Heart left ventricle (tissue), 16 donors: ENCODE measurements around the gene SEC14L1. TPM values are rescaled to one million over a fixed set of nuclear protein-coding genes. Genes with fewer than 3 reads are reported as not detected.
A peak's percentile ranks its signal among the peaks of the same experiment; 100 is the strongest.

Source experiments
- ATAC-seq, 4 donors: fragments of 200-7000 bp; cut with Tn5 transposase; one replicate each; pipeline ENCODE4 v1.9.1; 2020 to 2022; ENCODE audit warnings: moderate library complexity in 4 of 4, mild to moderate bottlenecking in 3 of 4, moderate number of reproducible peaks in 1 of 4
- DNase-seq, 5 donors: peaks; one replicate each; pipeline ENCODE4 v3.0.0-alpha.2; 2020
- H3K27ac ChIP-seq, 12 donors: fragments of 200-600 bp; sonication (generic) in 4 of 12; one replicate each; pipeline versions ENCODE4 v1.5.0 to v1.8.0; 2016 to 2022; ENCODE audit warnings: mild to moderate bottlenecking in 2 of 12
- H3K27me3 ChIP-seq, 9 donors: fragments of 200-600 bp; sonication (generic) in 2 of 9; one replicate each; pipeline versions ENCODE4 v1.5.1 to v1.8.0; 2016 to 2022; ENCODE audit warnings: mild to moderate bottlenecking in 3 of 9
- H3K36me3 ChIP-seq, 9 donors: fragments of 200-600 bp; sonication (generic) in 2 of 9; one replicate each; pipeline versions ENCODE4 v1.5.0 to v1.8.0; 2018 to 2022; ENCODE audit warnings: mild to moderate bottlenecking in 2 of 9
- H3K4me1 ChIP-seq, 12 donors: fragments of 200-600 bp; sonication (generic) in 4 of 12; one replicate each; pipeline versions ENCODE4 v1.5.0 to v1.8.0; 2016 to 2022; ENCODE audit warnings: mild to moderate bottlenecking in 3 of 12
- H3K4me3 ChIP-seq, 12 donors: fragments of 200-600 bp; sonication (generic) in 4 of 12; one replicate each; pipeline versions ENCODE4 v1.5.0 to v1.8.0; 2017 to 2022; ENCODE audit warnings: mild to moderate bottlenecking in 9 of 12, moderate library complexity in 4 of 12
- H3K9me3 ChIP-seq, 12 donors: fragments of 200-600 bp; sonication (generic) in 4 of 12; one replicate each; pipeline versions ENCODE4 v1.5.0 to v1.8.0; 2016 to 2022; ENCODE audit warnings: mild to moderate bottlenecking in 1 of 12
- CTCF ChIP-seq, 12 donors: fragments of 200-600 bp; sonication (generic) in 4 of 12; IDR thresholded peaks; one replicate each; pipeline versions ENCODE4 v1.5.0 to v1.8.0; 2018 to 2022; ENCODE audit warnings: antibody characterized with exemption in 12 of 12, mild to moderate bottlenecking in 5 of 12
- POLR2A ChIP-seq, 2 donors: fragments of 450-650 bp; IDR thresholded peaks; one replicate each; pipeline ENCODE4 v1.6.1; 2017; ENCODE audit warnings: antibody characterized with exemption in 2 of 2, mild to moderate bottlenecking in 2 of 2, moderate library complexity in 2 of 2
- WGBS, 4 donors: extraction: QIAGEN DNeasy Blood & Tissue Kit in 2 of 4; methylation state at CpG; one replicate each; pipeline versions ENCODE4 v1.1.5 to v1.1.7; 2013 to 2018; 5-methylcytosine and 5-hydroxymethylcytosine counted together
- intact Hi-C, 10 donors: fragments of 100-400 bp; cut with DNase I; formaldehyde crosslinking; loops; one replicate each; pipeline versions ENCODE4 v1.11.1 to v1.14.2; 2022
- polyA plus RNA-seq, 2 donors: library from polyadenylated mRNA; stranded (reverse); fragments of 200-250 nt; gene quantifications; one replicate each; pipeline ENCODE4 v1.2.3, GENCODE V29; 2013
- total RNA-seq, 9 donors: library from RNA; depleted of rRNA in 2 of 9; stranded (reverse); fragments of >200 nt in 2 of 9; fragmentation: NEBNext Ultra II Directional in 3 of 9; extraction: Animal tissue kit (Norgen Biotek cat#: 25700) in 3 of 9; gene quantifications; one replicate each; pipeline versions ENCODE4 v1.1.0 to v1.2.4, GENCODE V29; 2016 to 2023
- donor health status: ischemic (EF 13 %, LVEDD 7.1; RV severe dilation, severe dysfunction).
- donor health status: healthy with polysubstance abuse.
- donor health status: DM: no; HTN: yes; CAD: no.
- donor health status: DM: no; HTN: no; CAD: no.
- donor health status: ischemic (EF 25% LVEDD 6.9; RV normal size, moderate dysfunction).
- donor health status: ischemic (EF 25% LVEDD 5.7; RV mildly dilated, moderate dysfunction).
- donor health status: healthy.
- donor health status: DM: yes; HTN: yes; CAD: no.
- donor health status: ischemic (EF 35%, LVEDD 5.7; RV mildly dilated, moderate dysfunction).
- donor health status: nonischemic (EF 11% LVEDD 7.7; RV severe dilation, severe dysfunction).
- donor health status: DM: yes; HTN: yes; CAD: no.
- donor health status: PGD.
- donor health status: ischemic (EF 29% LVEDD 5.4; RV normal size, mild dysfunction).
- donor health status: nonischemic (EF 23%, LVEDD 6.1; RV moderate dilation, normal function).

SEC14L1 gene
- total and polyA plus RNA-seq, 11 donors, result 26.6 to 116 (median 53.7) TPM

DNA sequence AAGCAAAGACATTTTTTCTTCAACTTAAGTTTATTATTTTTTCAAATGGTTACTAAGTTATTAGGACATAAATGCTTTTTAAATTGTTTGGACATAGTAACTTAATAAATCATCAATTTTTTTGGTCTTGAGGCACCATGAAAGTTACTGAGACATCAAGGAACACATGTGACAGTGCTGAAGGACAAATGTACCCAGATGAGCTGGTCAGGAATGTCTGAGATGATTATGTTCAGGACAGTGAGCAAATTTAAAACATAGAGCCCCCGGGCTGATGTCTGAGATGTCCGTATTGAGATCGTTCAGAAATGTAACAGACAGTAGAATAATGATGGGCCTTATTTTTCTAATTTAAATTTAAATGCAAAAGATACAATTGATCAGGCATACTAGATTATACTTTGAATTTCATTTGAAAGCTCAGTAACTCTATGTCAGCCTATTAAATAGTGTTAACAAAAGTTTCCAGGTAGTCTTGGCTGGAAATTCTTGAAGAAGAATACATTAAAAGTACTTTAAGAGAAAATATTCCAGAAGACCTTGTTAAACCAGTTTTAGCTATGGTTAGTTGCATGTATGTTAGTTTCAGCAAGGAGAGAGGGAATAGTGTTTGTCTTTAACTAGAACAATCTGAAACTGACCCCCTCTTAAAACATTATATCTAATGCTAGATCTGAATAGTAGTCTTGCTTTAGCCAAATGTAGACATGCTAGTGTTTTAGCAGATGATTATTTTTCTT is 36.4 kb downstream of the SEC14L1 start:
- DNase-seq (no peak), ATAC-seq (no peak)
- peaks cover 0 to 25% (median 18%) of the 10 kb centered on the region in 12 donors for H3K9me3 ChIP-seq
- TF ChIP-seq POLR2A (IDR thresholded peaks at IDR 0.05) (no peak), CTCF (IDR thresholded peaks at IDR 0.05) (no peak)
- intact Hi-C loops, result no loop called here
- H3K36me3 ChIP-seq, result peaks cover 0 to 15% (median 4%) of the 10 kb centered on the region in 9 donors
- 66 to 84% (median 77%) methylated on average over 3 of the region's 3 CpGs for WGBS, 4 donors
- H3K4me1 ChIP-seq, result peaks cover 0 to 70% (median 43%) of the 10 kb centered on the region in 12 donors
- peak overlapping the region in 2 of 12 donors; percentile 10 to 28 for H3K27ac ChIP-seq
- H3K27me3 ChIP-seq, result no peaks in the 10 kb centered on the region
- H3K4me3 ChIP-seq, result no peak overlapping the region

DNA sequence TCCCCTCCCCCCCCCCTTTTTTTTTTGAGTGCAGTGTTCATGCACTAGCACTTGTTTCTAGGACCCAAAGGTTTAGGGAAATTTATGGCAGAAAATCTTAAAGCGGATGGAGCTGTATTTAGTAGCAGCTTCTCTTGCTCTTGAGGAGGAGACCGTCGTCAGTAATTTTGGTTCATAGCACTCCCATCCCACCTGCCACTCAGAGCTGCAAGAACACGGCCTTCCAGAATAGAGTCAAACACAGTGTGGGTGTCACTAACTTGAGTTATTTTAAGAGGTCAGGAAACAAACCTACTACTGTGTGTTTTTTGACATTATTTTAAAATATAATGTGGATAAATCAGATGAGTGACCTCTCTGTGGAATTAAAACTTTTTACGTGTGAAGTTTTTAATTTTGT is 37.3 kb downstream of the SEC14L1 start:
- H3K36me3 ChIP-seq, result peaks cover 0 to 15% (median 4%) of the 10 kb centered on the region in 9 donors
- H3K4me1 ChIP-seq, result peaks cover 0 to 70% (median 45%) of the 10 kb centered on the region in 12 donors
- 49 to 73% (median 60%) methylated on average over 5 of the region's 5 CpGs for WGBS, 4 donors

GRCh38 chr17:77178563-77178962 is 37.8 kb downstream of the SEC14L1 start:
- ATAC-seq, result no peak
- intact Hi-C loops, result no loop called here
- Histone ChIP-seq H3K27ac (no peak overlapping the region), H3K36me3 (peaks cover 0 to 15% (median 4%) of the 10 kb centered on the region in 9 donors), H3K9me3 (peaks cover 0 to 23% (median 17%) of the 10 kb centered on the region in 12 donors), H3K27me3 (no peaks in the 10 kb centered on the region), H3K4me1 (peaks cover 0 to 70% (median 49%) of the 10 kb centered on the region in 12 donors), H3K4me3 (no peak overlapping the region)
- DNase-seq, result no peak
- TF ChIP-seq CTCF (IDR thresholded peaks at IDR 0.05) (no peak), POLR2A (IDR thresholded peaks at IDR 0.05) (no peak)
- WGBS, 4 donors, result 68 to 85% (median 79%) methylated on average over 14 of the region's 14 CpGs

More for the DNA sequence above, 37.3 kb downstream of the SEC14L1 start:
- TF ChIP-seq POLR2A (IDR thresholded peaks at IDR 0.05) (no peak), CTCF (IDR thresholded peaks at IDR 0.05) (no peak)
- H3K27ac ChIP-seq, result no peak overlapping the region
- H3K4me3 ChIP-seq, result no peak overlapping the region
- DNase-seq, result no peak
- peaks cover 0 to 25% (median 18%) of the 10 kb centered on the region in 12 donors for H3K9me3 ChIP-seq
- H3K27me3 ChIP-seq, result no peaks in the 10 kb centered on the region
- no peak for ATAC-seq
- intact Hi-C loops, result no loop called here

DNA sequence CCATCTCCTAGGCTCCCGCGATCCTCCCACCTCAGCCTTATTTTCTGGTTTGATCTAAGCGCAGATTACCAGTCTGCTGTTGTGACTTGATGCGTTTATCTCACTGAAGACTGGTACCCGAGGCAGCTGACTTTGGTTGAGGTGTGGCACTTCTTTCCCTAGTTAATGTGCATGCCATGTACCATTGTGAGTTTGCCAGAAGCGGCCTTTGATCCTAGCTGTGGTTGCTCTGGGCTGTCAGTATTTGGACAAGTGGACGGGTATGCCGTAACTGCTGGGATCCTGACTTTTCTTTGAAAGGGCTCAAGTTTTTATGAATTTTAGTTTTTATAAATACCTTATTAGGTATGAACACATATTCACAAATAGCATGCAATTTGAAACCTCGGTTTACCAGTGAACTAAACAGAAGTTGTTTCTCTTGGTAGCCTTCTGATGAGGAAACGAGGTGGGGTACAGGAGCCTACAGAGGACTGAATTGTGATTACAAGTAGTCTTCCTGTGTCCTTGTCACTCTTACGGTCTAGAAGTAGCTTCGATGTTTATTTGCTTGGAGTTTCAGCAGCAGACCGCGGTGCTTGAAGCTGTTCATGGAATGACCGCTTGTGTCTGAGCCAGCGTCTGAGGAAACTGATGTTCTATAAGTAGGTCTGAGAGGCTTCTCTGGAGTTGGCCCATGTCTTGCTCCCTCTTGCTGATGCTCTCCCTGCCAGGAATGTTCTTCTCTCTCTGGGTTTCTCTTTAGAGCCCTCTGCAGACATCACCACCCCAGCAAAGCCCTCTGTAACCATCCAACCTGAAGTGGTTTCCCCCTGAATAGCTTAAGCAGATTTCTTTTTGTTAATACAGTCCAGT is 40.0 kb downstream of the SEC14L1 start:
- peaks cover 5 to 90% (median 68%) of the 10 kb centered on the region in 12 donors for H3K4me1 ChIP-seq
- peaks cover 0 to under 1% (median 0%) of the 10 kb centered on the region in 12 donors for H3K9me3 ChIP-seq
- intact Hi-C loops, result loop anchor here in 1 of 10 donors (5.0 kb wide), 1 partner anchor 33 kb away; no protein-coding TSS in a partner anchor
- H3K27me3 ChIP-seq, result no peaks in the 10 kb centered on the region
- H3K36me3 ChIP-seq, result peaks cover 0 to 4% (median 0%) of the 10 kb centered on the region in 9 donors
- H3K27ac ChIP-seq, result peak overlapping the region in 9 of 12 donors; percentile 13 to 69 (median 39)
- 69 to 80% (median 76%) methylated on average over 16 of the region's 16 CpGs for WGBS, 4 donors
- ATAC-seq, result no peak
- DNase-seq, result no peak
- TF ChIP-seq CTCF (IDR thresholded peaks at IDR 0.05), result no peak
- no peak for TF ChIP-seq POLR2A (IDR thresholded peaks at IDR 0.05)
- H3K4me3 ChIP-seq, result no peak overlapping the region
